Chondrocyte (in vitro differentiated cells): ENCODE measurements around the gene ACTR6. TPM values are rescaled to one million over a fixed set of nuclear protein-coding genes. Genes with fewer than 3 reads are reported as not detected.

Source experiments
- DNase-seq: peaks from one replicate; pipeline ENCODE4 v3.0.0; 2021; ENCODE audit warnings: mixed read lengths, low spot score
- H3K27ac Mint-ChIP-seq: one replicate; pipeline ENCODE4 v1.8.0; 2021; ENCODE audit warnings: mild to moderate bottlenecking, moderate library complexity, mixed read lengths; ENCODE audit not compliant: unreplicated experiment
- H3K27me3 Mint-ChIP-seq: 2 replicates; pipeline ENCODE4 v1.8.0; 2021; ENCODE audit warnings: low read depth, mixed read lengths
- H3K36me3 Mint-ChIP-seq: 2 replicates; pipeline ENCODE4 v1.8.0; 2021; ENCODE audit warnings: low read depth, mixed read lengths
- H3K4me1 Mint-ChIP-seq: 2 replicates; pipeline ENCODE4 v1.8.0; 2021; ENCODE audit warnings: low read depth, mild to moderate bottlenecking, mixed read lengths
- H3K4me3 Mint-ChIP-seq: one replicate; pipeline ENCODE4 v1.8.0; 2021; ENCODE audit warnings: mild to moderate bottlenecking, moderate library complexity, mixed read lengths; ENCODE audit not compliant: unreplicated experiment
- H3K9me3 Mint-ChIP-seq: 2 replicates; pipeline ENCODE4 v1.8.0; 2021; ENCODE audit warnings: low read depth, mixed read lengths
- microRNA-seq: library from miRNA; unstranded; fragments of <30 nt; microRNA quantifications from one replicate; pipeline ENCODE4 v1.2.0, GENCODE V29; 2020; ENCODE audit warnings: borderline number of aligned reads
- total RNA-seq: library from RNA; stranded (reverse); gene quantifications from 3 replicates; pipeline ENCODE4 v1.2.1, GENCODE V29; 2021
- TF ChIP-seq, protein P1 (sequence below): fragments of 200-600 bp; sonication (generic); IDR thresholded peaks from 2 replicates; pipeline ENCODE4 v1.5.0; 2021; ENCODE audit warnings: antibody characterized with exemption, mild to moderate bottlenecking, moderate library complexity

Gene ACTR6
- total RNA-seq, 1 donor from 2014 or later: 20.7 TPM

DNA sequence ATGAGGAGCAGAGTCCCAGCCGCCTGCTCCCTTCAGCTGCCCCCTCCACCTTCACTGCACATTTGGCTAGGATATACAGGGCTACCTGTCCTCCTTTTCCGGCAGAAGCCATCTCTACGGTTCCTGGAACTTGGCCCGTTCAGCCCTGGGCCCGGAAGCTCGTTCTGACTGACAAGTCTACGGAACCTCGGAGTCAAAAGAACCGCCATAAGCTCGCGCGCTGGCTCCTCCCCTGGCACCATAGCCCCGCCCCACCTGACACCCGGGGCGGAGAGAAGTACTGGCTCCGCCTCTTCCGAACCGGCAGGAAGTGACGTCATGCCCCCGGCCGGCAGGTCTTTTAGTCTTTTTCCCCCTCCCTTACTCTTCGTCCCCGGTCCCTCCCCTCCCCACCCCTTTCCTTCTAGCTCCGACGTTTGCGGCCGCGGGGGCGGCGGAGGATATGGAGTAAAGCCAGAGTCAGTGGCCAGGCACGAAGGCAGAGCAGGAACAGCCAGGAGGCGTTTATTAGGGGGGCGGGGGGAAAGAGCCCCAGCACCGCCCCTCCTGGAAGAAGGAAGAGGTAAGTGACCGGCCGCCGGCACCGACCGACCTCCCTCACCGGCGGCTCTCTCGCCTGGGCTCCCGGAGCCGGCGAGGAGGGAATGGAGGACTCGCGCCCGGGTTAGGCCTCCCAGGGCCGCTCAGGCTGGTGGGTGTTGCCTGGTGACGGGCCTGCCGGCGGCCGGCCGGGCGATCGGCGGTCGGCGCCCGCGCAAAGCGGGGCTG is 66.4 kb downstream of the ACTR6 start, which contains the start of the genes DEPDC4 and SCYL2:
Gene DEPDC4 (minus strand): TSS at position 245 of the 768 bp plus-strand sequence. CDS start 3 bp downstream, at position 242.
Gene SCYL2 (plus strand): TSS at position 343 of the 768 bp plus-strand sequence. CDS start 15,794 bp downstream, outside the sequence.
- peak within 1 kb of the TSS; percentile 97 for H3K27ac Mint-ChIP-seq
- H3K9me3 Mint-ChIP-seq: no peaks in the 10 kb centered on the region
- H3K4me1 Mint-ChIP-seq: peaks cover 36% of the 10 kb centered on the region
- no peaks in the 10 kb centered on the region for H3K27me3 Mint-ChIP-seq
- peak; percentile 98 for DNase-seq
- no peaks in the 10 kb centered on the region for H3K36me3 Mint-ChIP-seq
- peak within 1 kb of the TSS; percentile 99 for H3K4me3 Mint-ChIP-seq
- TF ChIP-seq, protein P1, sequence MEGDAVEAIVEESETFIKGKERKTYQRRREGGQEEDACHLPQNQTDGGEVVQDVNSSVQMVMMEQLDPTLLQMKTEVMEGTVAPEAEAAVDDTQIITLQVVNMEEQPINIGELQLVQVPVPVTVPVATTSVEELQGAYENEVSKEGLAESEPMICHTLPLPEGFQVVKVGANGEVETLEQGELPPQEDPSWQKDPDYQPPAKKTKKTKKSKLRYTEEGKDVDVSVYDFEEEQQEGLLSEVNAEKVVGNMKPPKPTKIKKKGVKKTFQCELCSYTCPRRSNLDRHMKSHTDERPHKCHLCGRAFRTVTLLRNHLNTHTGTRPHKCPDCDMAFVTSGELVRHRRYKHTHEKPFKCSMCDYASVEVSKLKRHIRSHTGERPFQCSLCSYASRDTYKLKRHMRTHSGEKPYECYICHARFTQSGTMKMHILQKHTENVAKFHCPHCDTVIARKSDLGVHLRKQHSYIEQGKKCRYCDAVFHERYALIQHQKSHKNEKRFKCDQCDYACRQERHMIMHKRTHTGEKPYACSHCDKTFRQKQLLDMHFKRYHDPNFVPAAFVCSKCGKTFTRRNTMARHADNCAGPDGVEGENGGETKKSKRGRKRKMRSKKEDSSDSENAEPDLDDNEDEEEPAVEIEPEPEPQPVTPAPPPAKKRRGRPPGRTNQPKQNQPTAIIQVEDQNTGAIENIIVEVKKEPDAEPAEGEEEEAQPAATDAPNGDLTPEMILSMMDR: no peak

DNA sequence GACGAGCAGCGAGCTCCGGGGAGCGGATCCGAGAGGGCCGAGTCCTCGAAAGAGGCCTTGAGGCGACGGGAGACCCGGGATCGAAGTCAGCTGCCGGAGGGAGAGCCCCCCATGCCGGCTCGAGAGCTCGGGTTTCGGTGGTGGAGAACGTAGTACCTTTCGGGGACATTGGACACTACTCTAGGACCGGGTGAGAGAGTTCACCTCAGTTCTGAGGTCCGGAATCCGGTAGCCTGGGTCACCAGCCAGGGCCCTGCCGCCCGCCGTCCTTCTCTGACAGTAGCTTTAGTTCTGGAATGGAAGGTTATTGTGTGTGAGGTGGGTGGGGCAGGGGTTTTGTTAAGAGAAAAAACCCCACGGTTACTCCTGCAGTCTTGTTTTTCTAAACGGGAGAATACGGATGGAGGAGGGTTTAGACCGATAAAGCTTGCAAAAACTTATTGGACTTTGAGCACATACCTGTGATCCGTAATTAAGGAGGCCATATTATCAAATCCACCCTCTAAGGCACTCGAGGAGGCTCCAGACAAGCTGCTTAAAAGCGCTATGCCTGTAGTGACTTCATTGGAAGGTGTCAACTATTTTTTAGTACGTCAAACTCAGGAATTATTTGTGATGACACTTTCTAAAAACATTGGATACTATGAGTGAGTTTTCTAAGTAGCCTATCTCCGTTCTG is 67.1 kb downstream of the ACTR6 start:
- H3K27me3 Mint-ChIP-seq: no peaks in the 10 kb centered on the region
- no peak for DNase-seq
- H3K4me1 Mint-ChIP-seq: peaks cover 39% of the 10 kb centered on the region
- peak overlapping the region; percentile 97 for H3K27ac Mint-ChIP-seq
- no peaks in the 10 kb centered on the region for H3K9me3 Mint-ChIP-seq
- TF ChIP-seq, protein P1: no peak
- no peaks in the 10 kb centered on the region for H3K36me3 Mint-ChIP-seq
- peak overlapping the region; percentile 99 for H3K4me3 Mint-ChIP-seq

DNA sequence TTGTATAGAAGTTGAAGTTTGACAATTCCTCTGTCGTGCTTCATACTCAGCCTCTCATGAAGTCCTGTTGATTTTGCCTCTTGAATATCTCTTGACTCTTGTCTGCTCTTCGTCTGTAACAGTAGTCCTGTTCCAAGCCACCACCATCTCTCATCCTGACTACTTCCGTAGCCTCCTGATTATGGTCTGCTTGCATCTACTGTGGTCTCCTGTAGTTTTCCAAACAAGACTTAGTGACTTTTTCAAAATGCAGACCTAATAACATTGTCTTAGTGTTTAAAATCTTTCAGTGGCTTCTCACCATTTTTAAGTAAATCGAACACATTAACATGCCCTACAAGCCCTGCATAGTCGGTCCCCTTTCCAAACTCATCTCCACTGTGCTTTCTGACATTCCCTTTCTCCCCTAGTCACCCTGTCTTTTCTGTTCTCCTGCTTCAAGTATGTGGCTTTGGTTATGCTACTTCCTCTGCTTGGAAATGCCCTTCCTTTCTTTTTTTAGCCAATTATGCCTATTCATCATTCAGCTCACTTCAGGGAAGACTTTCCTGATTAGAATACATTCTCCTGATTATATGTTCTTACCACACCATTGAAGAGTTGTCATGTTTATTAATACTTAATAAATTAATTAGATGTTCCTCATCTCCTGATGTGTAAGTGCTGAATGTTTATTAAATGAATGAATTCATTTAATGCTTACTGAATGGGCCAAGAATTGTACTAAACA is 68.4 kb downstream of the ACTR6 start:
- Mint-ChIP-seq H3K27ac (peak overlapping the region; percentile 97), H3K9me3 (no peaks in the 10 kb centered on the region), H3K27me3 (no peaks in the 10 kb centered on the region), H3K4me1 (peaks cover 52% of the 10 kb centered on the region), H3K36me3 (no peaks in the 10 kb centered on the region), H3K4me3 (peak overlapping the region; percentile 99)
- DNase-seq: no peak
- TF ChIP-seq, protein P1: no peak

DNA sequence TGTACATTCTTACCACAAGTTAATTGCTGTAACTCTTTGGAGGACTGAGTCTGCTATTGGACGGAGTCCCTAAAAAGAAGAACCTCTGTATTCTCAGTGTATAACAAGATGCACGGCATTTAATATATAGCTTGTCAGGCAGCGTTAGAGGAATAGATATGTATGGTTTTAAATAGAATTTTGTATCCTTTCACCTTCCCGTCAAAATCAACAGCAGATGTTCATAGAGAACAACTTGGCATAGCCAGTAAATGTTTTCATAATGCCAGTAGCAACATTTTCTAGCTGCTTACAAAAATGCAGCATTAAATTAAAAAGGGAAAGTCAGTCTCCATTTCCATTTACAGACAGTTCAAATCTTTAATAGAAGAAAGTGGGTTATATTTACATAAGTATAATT is 73.2 kb downstream of the ACTR6 start:
- TF ChIP-seq, protein P1: no peak
- Mint-ChIP-seq H3K4me3 (no peak overlapping the region), H3K4me1 (peaks cover 43% of the 10 kb centered on the region), H3K27me3 (no peaks in the 10 kb centered on the region), H3K36me3 (peaks cover 2% of the 10 kb centered on the region), H3K27ac (no peak overlapping the region), H3K9me3 (no peaks in the 10 kb centered on the region)
- DNase-seq: no peak

Small RNAs within 50 kb of the gene (microRNA-seq; reads per million reads assigned to microRNA genes)
- gene MIR1827: not detected

Other genes with a start within 250 kb of the ACTR6 start
- 1.8 to 2.3 TPM (median 1.9 TPM) in 3 replicates for gene ANKS1B, start 215.9 kb upstream of the ACTR6 start, total RNA-seq
- gene BLTP3B, start 57.9 kb upstream of the ACTR6 start, total RNA-seq: 13.7 to 18.7 TPM (median 13.9 TPM) in 3 replicates
- gene DEPDC4, start 66.3 kb downstream of the ACTR6 start, total RNA-seq: 0.44 to 1.6 TPM (median 0.57 TPM) in 3 replicates
- 48.4 to 53.9 TPM (median 48.6 TPM) in 3 replicates for gene SCYL2, start 66.4 kb downstream of the ACTR6 start, total RNA-seq
- gene SLC17A8, start 156.3 kb downstream of the ACTR6 start, total RNA-seq: not detected in 3 replicates